K562 (cell line): ENCODE results near the gene TMEM271. TPM values are rescaled to one million over a fixed set of nuclear protein-coding genes. Genes with fewer than 3 reads are reported as not detected.

ENCODE experiments used
- ATAC-seq: fragments of 200-7000 bp; cut with Tn5 transposase; 3 replicates; pipeline ENCODE4 v1.9.1; 2020; ENCODE audit warnings: moderate library complexity
- Bru-seq: library from RNA; stranded (reverse); fragments of 400-500 nt; gene quantifications from one replicate; lab custom pipeline; 2021; lab: Mats Ljungman, UMichigan
- BruChase-seq, 2 experiments: library from RNA; stranded (reverse); fragments of 400-500 nt; gene quantifications; one replicate each; lab custom pipeline; 2021; lab: Mats Ljungman, UMichigan
- BruUV-seq: library from RNA; stranded (reverse); fragments of 400-500 nt; replicated peaks from 2 replicates; lab custom pipeline; 2021; lab: Mats Ljungman, UMichigan
- CTCF ChIA-PET: fragments of 300-600 bp; formaldehyde crosslinking; extraction: SDS; loops from one replicate; lab custom pipeline; 2021; ENCODE audit warnings: low intra/inter-chr PET ratio; lab: Yijun Ruan, JAX
- POLR2A ChIA-PET: fragments of 300-600, 350-650 bp; sonication (Branson Sonifier 250); formaldehyde crosslinking; extraction: SDS; loops from one replicate; lab custom pipeline; 2021; ENCODE audit warnings: antibody characterized with exemption, inconsistent platforms; lab: Yijun Ruan, JAX
- DNase-seq, 4 experiments: peaks; one replicate each; pipeline versions ENCODE4 v3.0.0 to v3.0.0-alpha.2; 2011 to 2018; ENCODE audit warnings: low spot score in 3 of 4, mixed read lengths in 3 of 4; ENCODE audit errors: extremely low read depth in 1 of 4
- FAIRE-seq: peaks from 2 replicates; lab custom pipeline; 2011; peaks lifted over from hg19 to GRCh38; lab: Jason Lieb, UNC
- H2AFZ ChIP-seq: 2 replicates; pipeline ENCODE4 v1.6.0; 2011; ENCODE audit warnings: low read depth, low read length, control low read depth, inconsistent platforms
- H3K27ac ChIP-seq: fragments of 200-600 bp; 3 replicates; pipeline ENCODE4 v1.8.0; 2011; ENCODE audit warnings: low read depth, mild to moderate bottlenecking, control low read depth, inconsistent platforms, low read length, moderate library complexity, mixed read lengths; ENCODE audit errors: extremely low read depth
- H3K27me3 ChIP-seq, 2 experiments: fragments of 300-600 bp in 1 of 2; 2 replicates in 1 of 2; 3 replicates in 1 of 2; pipeline versions ENCODE4 v1.6.0 to v1.8.0; 2011; ENCODE audit warnings: inconsistent platforms in 2 of 2, low read length in 2 of 2, mild to moderate bottlenecking in 1 of 2, mixed read lengths in 1 of 2, moderate library complexity in 1 of 2; ENCODE audit not compliant: control insufficient read depth in 2 of 2, insufficient read depth in 2 of 2
- H3K36me3 ChIP-seq: fragments of 300-600 bp; 3 replicates; pipeline ENCODE4 v1.8.0; 2011; ENCODE audit warnings: mild to moderate bottlenecking, low read length, inconsistent platforms; ENCODE audit not compliant: control insufficient read depth, insufficient read depth
- H3K4me1 ChIP-seq, 2 experiments: fragments of 200-600 bp in 1 of 2; replicated peaks in 1 of 2; 2 replicates in 1 of 2; 3 replicates in 1 of 2; pipeline versions ENCODE4 v1.5.1 to v1.8.0; 2011; ENCODE audit warnings: inconsistent platforms in 2 of 2, low read length in 2 of 2, mild to moderate bottlenecking in 1 of 2, mixed read lengths in 1 of 2, moderate library complexity in 1 of 2; ENCODE audit not compliant: control insufficient read depth in 2 of 2, insufficient read depth in 2 of 2
- H3K4me2 ChIP-seq: 2 replicates; pipeline ENCODE4 v1.6.1; 2011; ENCODE audit warnings: low read length, control low read depth, inconsistent platforms, mixed read lengths; ENCODE audit not compliant: insufficient read depth
- H3K4me3 ChIP-seq: fragments of 200-600 bp; sonication (generic), shearing (Covaris generic); 2 replicates; pipeline ENCODE4 v1.5.1; 2016; ENCODE audit warnings: control low read depth, inconsistent platforms
- H3K79me2 ChIP-seq: fragments of 200-600 bp; 3 replicates; pipeline ENCODE4 v1.8.0; 2011; ENCODE audit warnings: low read length, inconsistent platforms; ENCODE audit not compliant: control insufficient read depth, insufficient read depth
- H3K9ac ChIP-seq, 2 experiments: 2 replicates each; pipeline versions ENCODE4 v1.6.0 to v1.6.1; 2011; ENCODE audit warnings: low read depth in 2 of 2, low read length in 2 of 2, control low read depth in 1 of 2, inconsistent platforms in 1 of 2, mild to moderate bottlenecking in 1 of 2, mixed read lengths in 1 of 2; ENCODE audit not compliant: insufficient read depth in 1 of 2
- H3K9me1 ChIP-seq: one replicate; pipeline ENCODE4 v1.6.0; 2011; ENCODE audit warnings: inconsistent platforms, mild to moderate bottlenecking, low read length, moderate library complexity; ENCODE audit not compliant: control insufficient read depth, insufficient read depth
- H3K9me3 ChIP-seq: replicated peaks from 2 replicates; pipeline ENCODE4 v1.5.1; 2011; ENCODE audit warnings: low read depth, low read length, inconsistent platforms; ENCODE audit not compliant: control insufficient read depth, insufficient read depth
- H4K20me1 ChIP-seq: replicated peaks from 2 replicates; pipeline ENCODE4 v1.6.1; 2011; ENCODE audit warnings: low read length, inconsistent platforms, mixed read lengths; ENCODE audit not compliant: control insufficient read depth, insufficient read depth
- NR3C1 ChIP-seq: sonication (generic); formaldehyde crosslinking; IDR thresholded peaks from 2 replicates; pipeline ENCODE4 v1.8.1; 2022; ENCODE audit warnings: missing genetic modification reagents
- WGBS: fragments of 100-300 bp; shearing (Covaris generic); methylation state at CpG from one replicate; pipeline ENCODE4 v1.1.6; 2016; ENCODE audit warnings: low coverage, mixed read lengths; ENCODE audit not compliant: insufficient coverage; ENCODE audit errors: missing lambda C conversion rate; 5-methylcytosine and 5-hydroxymethylcytosine counted together
- in situ Hi-C: fragments of 300-500 bp; cut with MboI; formaldehyde crosslinking; loops from 4 replicates; pipeline ENCODE4 v1.15.0; 2018; ENCODE audit warnings: inconsistent platforms, mixed read lengths
- intact Hi-C: fragments of 100-400 bp; cut with micrococcal nuclease; formaldehyde crosslinking; loops from 2 replicates; pipeline ENCODE4 v1.14.2; 2022
- long read RNA-seq, 3 experiments: library from polyadenylated mRNA in 2 of 3; library from RNA in 1 of 3; unstranded in 2 of 3; stranded (forward) in 1 of 3; transcript quantifications; one replicate each; pipeline ENCODE4 v2.0.0, GENCODE V29; 2019 to 2022
- polyA minus RNA-seq, 3 experiments: library from RNA; depleted of rRNA, polyadenylated mRNA; stranded (reverse); fragments of >200 nt; gene quantifications; 2 replicates each; pipeline ENCODE4 v1.2.3, GENCODE V29; 2011
- polyA plus RNA-seq, 8 experiments: library from polyadenylated mRNA; depleted of rRNA in 4 of 8; stranded (reverse) in 5 of 8; unstranded in 3 of 8; fragments of >200 nt; fragmentation: Nextera tagmentation in 2 of 8; fragmentation: Illumina TruSeq in 1 of 8; extraction: Ambion mirVana in 2 of 8; extraction: Trizol in 1 of 8; gene quantifications; 2 replicates each; pipeline versions ENCODE4 v1.2.1 to v1.2.3, GENCODE V29; 2011 to 2014; ENCODE audit warnings: inconsistent platforms in 1 of 8, missing spikeins in 1 of 8
- total RNA-seq, 7 experiments: library from RNA; depleted of rRNA in 6 of 7; stranded (reverse); fragments of >200 nt in 6 of 7; fragmentation: Illumina TruSeq in 2 of 7; extraction: Trizol in 2 of 7; gene quantifications; 2 replicates each; pipeline versions ENCODE4 v1.2.1 to v1.2.3, GENCODE V29; 2011 to 2021; ENCODE audit warnings: low replicate concordance in 1 of 7

Gene TMEM271, protein sequence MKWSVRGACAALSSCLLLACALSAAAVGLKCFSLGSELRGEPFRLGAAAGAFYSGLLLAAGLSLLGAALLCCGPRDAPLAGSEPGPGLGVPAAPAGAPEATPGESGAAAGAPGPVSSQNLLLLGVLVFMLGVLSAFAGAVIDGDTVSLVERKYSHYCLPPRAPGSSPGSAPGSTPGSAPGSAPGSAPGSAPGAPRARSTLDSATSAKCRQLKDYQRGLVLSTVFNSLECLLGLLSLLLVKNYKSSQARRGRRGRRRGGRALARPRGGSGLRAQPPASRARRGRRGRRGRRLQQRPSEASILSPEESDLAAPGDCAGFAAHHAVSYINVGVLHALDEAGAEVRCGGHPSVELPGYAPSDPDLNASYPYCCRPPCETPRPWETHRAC
- not detected in 2 replicates for total RNA-seq (2011; cell fraction: chromatin; rRNA removed; ENCODE audit: low replicate concordance)
- not detected in 2 replicates for total RNA-seq (2011; cell fraction: nucleolus; rRNA removed)
- not detected in 2 replicates for total RNA-seq (2011; cell fraction: nucleoplasm; rRNA removed)
- total RNA-seq (2014; rRNA removed) (not detected in 2 replicates), total RNA-seq (2014; rRNA removed; fragmentation: Illumina TruSeq; extraction: Trizol) (not detected in 2 replicates), total RNA-seq (2015; rRNA removed; fragmentation: Illumina TruSeq; extraction: Trizol) (not detected in 2 replicates), total RNA-seq (2021) (not detected in 2 replicates), polyA plus RNA-seq (2011; rRNA removed) (not detected in 2 replicates), polyA plus RNA-seq (2014; fragmentation: Illumina TruSeq; extraction: Trizol) (not detected in 2 replicates), polyA plus RNA-seq (2014; fragmentation: Nextera tagmentation; extraction: Ambion mirVana) (not detected), polyA plus RNA-seq (2014; rRNA removed) (not detected in 2 replicates), polyA minus RNA-seq (2011; rRNA and poly(A)+ RNA removed) (not detected in 2 replicates), Bru-seq, nascent RNA (not detected), BruChase-seq, experiment 1, labeled RNA remaining after a 2-hour chase (not detected), BruChase-seq, experiment 2, labeled RNA remaining after a 6-hour chase (not detected)
- not detected in 2 replicates for polyA plus RNA-seq (2011; cell fraction: cytosol; rRNA removed)
- polyA plus RNA-seq (2011; cell fraction: nucleus; rRNA removed), result not detected in 2 replicates
- polyA plus RNA-seq (2012), result not detected in 2 replicates
- not detected in 2 replicates for polyA minus RNA-seq (2011; cell fraction: cytosol; rRNA and poly(A)+ RNA removed)
- not detected in 2 replicates for polyA minus RNA-seq (2011; cell fraction: nucleus; rRNA and poly(A)+ RNA removed)
- long read RNA-seq, experiment 1, result 0 reads
- long read RNA-seq, experiment 2, result 0 reads
- long read RNA-seq, experiment 3, result 0 reads

DNA sequence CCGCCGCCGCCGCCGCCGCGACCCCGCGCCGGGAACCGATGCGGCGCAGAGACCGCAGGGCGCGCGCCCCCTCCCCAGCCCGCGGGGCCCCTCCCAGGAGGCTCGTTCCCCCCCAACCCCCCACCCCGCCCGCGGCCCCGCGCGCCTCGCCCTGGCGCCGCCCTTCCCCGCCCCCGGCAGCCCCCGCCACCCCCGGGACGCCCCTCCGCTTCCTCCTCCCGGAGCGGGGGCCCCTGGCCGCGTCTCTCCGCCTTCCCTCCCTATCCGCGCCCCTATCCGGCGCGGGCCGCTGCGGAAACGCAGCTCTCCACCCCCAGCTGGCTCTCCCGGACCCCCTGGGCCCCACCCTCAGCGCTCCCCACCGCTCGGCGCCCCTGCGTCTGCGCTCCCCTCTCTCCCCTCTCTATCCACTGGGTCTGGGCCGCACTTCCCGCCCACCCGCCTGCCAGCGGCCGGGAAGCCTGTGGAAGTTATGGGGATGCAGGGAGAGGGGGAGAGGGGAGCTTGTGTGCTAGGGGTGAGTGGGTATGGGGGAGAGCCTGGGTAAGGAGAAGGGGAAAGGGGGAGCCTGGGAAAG is at the start of gene TMEM271:
Gene TMEM271 (minus strand): TSS at position 51 of the 577 bp plus-strand sequence. CDS start 233 bp downstream, outside the sequence.
- no peak within 1 kb of the TSS for H2AFZ ChIP-seq
- WGBS, result 4% methylated on average over 4 of the region's 60 CpGs
- no peak for ATAC-seq
- H3K4me2 ChIP-seq, result no peak within 1 kb of the TSS
- peaks cover 5 to 42% of the 10 kb centered on the region in 2 experiments; a peak in 3 of 5 replicates for H3K27me3 ChIP-seq
- no peaks in the 10 kb centered on the region for H3K36me3 ChIP-seq
- intact Hi-C loops, result no loop called here
- CTCF ChIA-PET, result no interaction called here
- no TSS peak for BruUV-seq
- no peak for DNase-seq
- H4K20me1 ChIP-seq, result no peaks in the 10 kb centered on the region
- peaks cover 0 to 18% of the 10 kb centered on the region in 2 experiments; a peak in 2 of 5 replicates for H3K4me1 ChIP-seq
- no peak for TF ChIP-seq NR3C1 (CRISPR knock-in tag)
- TF ChIP-seq, all 486 proteins: peak for 0
- in situ Hi-C loops, result no loop called here
- Histone ChIP-seq H3K9ac (no peak within 1 kb of the TSS), H3K79me2 (no peaks in the 10 kb centered on the region), H3K4me3 (no peak within 1 kb of the TSS), H3K27ac (no peak within 1 kb of the TSS), H3K9me3 (no peaks in the 10 kb centered on the region), H3K9me1 (no peaks in the 10 kb centered on the region)
- FAIRE-seq, result no peak
- POLR2A ChIA-PET, result no interaction called here
